ENCODE measurements around the gene ABR. TPM values are rescaled to one million over a fixed set of nuclear protein-coding genes. Genes with fewer than 3 reads are reported as not detected.

The ABR gene
- total RNA-seq, 1 experiment from 2014 or later: 172 TPM

- H3K4me3 ChIP-seq (ENCODE audit: low read depth in 2 of 2, low read length in 2 of 2): peak overlapping the region; percentile 58 to 63
- peak overlapping the region; percentile 63 for H3K27ac ChIP-seq (ENCODE audit: low read length)
- ATAC-seq (peak; percentile 84), DNase-seq (ENCODE audit: low read depth, low spot score) (no peak)
- H3K27me3 ChIP-seq (ENCODE audit: control insufficient read depth, insufficient read depth, low read length): no peaks in the 10 kb centered on the region
- H3K9me3 ChIP-seq (ENCODE audit: control insufficient read depth, insufficient read depth, low read depth, low read length): no peaks in the 10 kb centered on the region
- POLR2A ChIA-PET: no interaction called here
- BruUV-seq (replicated peaks): no TSS peak
- in situ Hi-C loops (cut with HindIII; ENCODE audit: low pct_unique_long_range_greater_than_20kb, low sequenced_read_pairs) (no loop called here), intact Hi-C loops (cut with micrococcal nuclease; ENCODE audit: unreplicated experiment) (no loop called here)
- H3K36me3 ChIP-seq (ENCODE audit: control insufficient read depth, insufficient read depth, low read length): no peaks in the 10 kb centered on the region
- CTCF ChIA-PET: interaction anchor here (0.6 kb wide), 1 partner anchor 11 kb away, joined by 7 read pairs; no protein-coding TSS in a partner anchor
- TF ChIP-seq POLR2AphosphoS5 (IDR thresholded peaks at IDR 0.05; ENCODE audit: low read depth, low read length) (no peak), SIN3A (IDR thresholded peaks at IDR 0.05; ENCODE audit: borderline replicate concordance, insufficient read depth, low read depth, low read length) (no peak), TCF7L2 (IDR thresholded peaks at IDR 0.05; ENCODE audit: low read depth, low read length) (no peak)
- TF ChIP-seq, protein P1, sequence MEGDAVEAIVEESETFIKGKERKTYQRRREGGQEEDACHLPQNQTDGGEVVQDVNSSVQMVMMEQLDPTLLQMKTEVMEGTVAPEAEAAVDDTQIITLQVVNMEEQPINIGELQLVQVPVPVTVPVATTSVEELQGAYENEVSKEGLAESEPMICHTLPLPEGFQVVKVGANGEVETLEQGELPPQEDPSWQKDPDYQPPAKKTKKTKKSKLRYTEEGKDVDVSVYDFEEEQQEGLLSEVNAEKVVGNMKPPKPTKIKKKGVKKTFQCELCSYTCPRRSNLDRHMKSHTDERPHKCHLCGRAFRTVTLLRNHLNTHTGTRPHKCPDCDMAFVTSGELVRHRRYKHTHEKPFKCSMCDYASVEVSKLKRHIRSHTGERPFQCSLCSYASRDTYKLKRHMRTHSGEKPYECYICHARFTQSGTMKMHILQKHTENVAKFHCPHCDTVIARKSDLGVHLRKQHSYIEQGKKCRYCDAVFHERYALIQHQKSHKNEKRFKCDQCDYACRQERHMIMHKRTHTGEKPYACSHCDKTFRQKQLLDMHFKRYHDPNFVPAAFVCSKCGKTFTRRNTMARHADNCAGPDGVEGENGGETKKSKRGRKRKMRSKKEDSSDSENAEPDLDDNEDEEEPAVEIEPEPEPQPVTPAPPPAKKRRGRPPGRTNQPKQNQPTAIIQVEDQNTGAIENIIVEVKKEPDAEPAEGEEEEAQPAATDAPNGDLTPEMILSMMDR (IDR thresholded peaks at IDR 0.05): no peak
- TF ChIP-seq, protein P2, sequence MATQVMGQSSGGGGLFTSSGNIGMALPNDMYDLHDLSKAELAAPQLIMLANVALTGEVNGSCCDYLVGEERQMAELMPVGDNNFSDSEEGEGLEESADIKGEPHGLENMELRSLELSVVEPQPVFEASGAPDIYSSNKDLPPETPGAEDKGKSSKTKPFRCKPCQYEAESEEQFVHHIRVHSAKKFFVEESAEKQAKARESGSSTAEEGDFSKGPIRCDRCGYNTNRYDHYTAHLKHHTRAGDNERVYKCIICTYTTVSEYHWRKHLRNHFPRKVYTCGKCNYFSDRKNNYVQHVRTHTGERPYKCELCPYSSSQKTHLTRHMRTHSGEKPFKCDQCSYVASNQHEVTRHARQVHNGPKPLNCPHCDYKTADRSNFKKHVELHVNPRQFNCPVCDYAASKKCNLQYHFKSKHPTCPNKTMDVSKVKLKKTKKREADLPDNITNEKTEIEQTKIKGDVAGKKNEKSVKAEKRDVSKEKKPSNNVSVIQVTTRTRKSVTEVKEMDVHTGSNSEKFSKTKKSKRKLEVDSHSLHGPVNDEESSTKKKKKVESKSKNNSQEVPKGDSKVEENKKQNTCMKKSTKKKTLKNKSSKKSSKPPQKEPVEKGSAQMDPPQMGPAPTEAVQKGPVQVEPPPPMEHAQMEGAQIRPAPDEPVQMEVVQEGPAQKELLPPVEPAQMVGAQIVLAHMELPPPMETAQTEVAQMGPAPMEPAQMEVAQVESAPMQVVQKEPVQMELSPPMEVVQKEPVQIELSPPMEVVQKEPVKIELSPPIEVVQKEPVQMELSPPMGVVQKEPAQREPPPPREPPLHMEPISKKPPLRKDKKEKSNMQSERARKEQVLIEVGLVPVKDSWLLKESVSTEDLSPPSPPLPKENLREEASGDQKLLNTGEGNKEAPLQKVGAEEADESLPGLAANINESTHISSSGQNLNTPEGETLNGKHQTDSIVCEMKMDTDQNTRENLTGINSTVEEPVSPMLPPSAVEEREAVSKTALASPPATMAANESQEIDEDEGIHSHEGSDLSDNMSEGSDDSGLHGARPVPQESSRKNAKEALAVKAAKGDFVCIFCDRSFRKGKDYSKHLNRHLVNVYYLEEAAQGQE (IDR thresholded peaks at IDR 0.05; ENCODE audit: insufficient read depth in 1 of 2, low read depth in 2 of 2, low read length in 1 of 2): no peak
- no peaks in the 10 kb centered on the region; the same call in 1 of the 2 replicates for H3K4me1 ChIP-seq (ENCODE audit: control insufficient read depth, insufficient read depth, low read length)
These were observed 23.6 kb upstream of the ABR start for GRCh38 chr17:1203111-1203966.

DNA sequence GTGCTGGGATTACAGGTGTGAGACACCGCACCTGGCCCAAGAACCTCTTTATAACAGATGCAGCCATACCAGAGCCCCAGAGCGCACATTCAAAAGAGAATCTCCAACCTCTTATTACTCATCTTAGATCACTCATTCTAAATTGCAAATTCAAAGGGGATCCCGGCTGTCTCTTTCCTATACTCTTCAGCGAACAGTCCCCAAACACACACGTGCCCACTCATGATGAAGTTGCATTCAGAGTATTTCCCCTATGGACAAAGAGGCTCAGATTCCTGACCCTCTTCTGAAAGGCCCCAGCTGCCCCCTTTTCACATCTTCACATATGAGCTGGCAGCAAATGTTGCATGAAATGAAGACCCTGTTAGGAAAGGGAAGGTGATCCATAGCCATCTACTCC, 22.5 kb upstream of the ABR start:
- POLR2A ChIA-PET: no interaction called here

More for the DNA sequence above, 22.5 kb upstream of the ABR start:
- TF ChIP-seq, protein P2 (IDR thresholded peaks at IDR 0.05; ENCODE audit: insufficient read depth in 1 of 2, low read depth in 2 of 2, low read length in 1 of 2): no peak
- TF ChIP-seq SIN3A (IDR thresholded peaks at IDR 0.05; ENCODE audit: borderline replicate concordance, insufficient read depth, low read depth, low read length) (no peak), POLR2AphosphoS5 (IDR thresholded peaks at IDR 0.05; ENCODE audit: low read depth, low read length) (no peak), TCF7L2 (IDR thresholded peaks at IDR 0.05; ENCODE audit: low read depth, low read length) (no peak)
- TF ChIP-seq, protein P1 (IDR thresholded peaks at IDR 0.05): no peak
- no peak overlapping the region for H3K27ac ChIP-seq (ENCODE audit: low read length)
- in situ Hi-C loops (cut with HindIII; ENCODE audit: low pct_unique_long_range_greater_than_20kb, low sequenced_read_pairs) (no loop called here), intact Hi-C loops (cut with micrococcal nuclease; ENCODE audit: unreplicated experiment) (no loop called here)
- no peaks in the 10 kb centered on the region for H3K27me3 ChIP-seq (ENCODE audit: control insufficient read depth, insufficient read depth, low read length)
- H3K4me1 ChIP-seq (ENCODE audit: control insufficient read depth, insufficient read depth, low read length): peaks cover 2% of the 10 kb centered on the region; the same call in 1 of the 2 replicates
- H3K9me3 ChIP-seq (ENCODE audit: control insufficient read depth, insufficient read depth, low read depth, low read length): no peaks in the 10 kb centered on the region
- no peak overlapping the region for H3K4me3 ChIP-seq (ENCODE audit: low read depth in 2 of 2, low read length in 2 of 2)
- no peaks in the 10 kb centered on the region for H3K36me3 ChIP-seq (ENCODE audit: control insufficient read depth, insufficient read depth, low read length)
- DNase-seq (ENCODE audit: low read depth, low spot score) (no peak), ATAC-seq (no peak)
- CTCF ChIA-PET: no interaction called here
- BruUV-seq (replicated peaks): no TSS peak
